SK-N-MC (cell line): ENCODE results near the gene AGAP6.
"Not testable (repeated sequence)": the region's sequence is repeated elsewhere in the genome, so short reads cannot be mapped to it uniquely, and the experiment has no call there.

Experiments
- EZH2 ChIP-seq: fragments of 200-600 bp; sonication (generic); IDR thresholded peaks from one replicate; pipeline ENCODE4 v1.6.1; 2017; ENCODE audit warnings: antibody characterized with exemption
- FOXP2 ChIP-seq: optimal IDR thresholded peaks from 2 replicates; pipeline ENCODE3; 2011; ENCODE audit warnings: mild to moderate bottlenecking, moderate library complexity; ENCODE audit not compliant: insufficient read depth; ENCODE audit errors: extremely low read length, control extremely low read depth
- POLR2AphosphoS5 ChIP-seq: IDR thresholded peaks from 2 replicates; pipeline ENCODE4 v1.6.1; 2012; ENCODE audit warnings: mild to moderate bottlenecking, low read depth, low read length, borderline replicate concordance

GRCh38 chr10:50056654-50057053, 68.4 kb downstream of the AGAP6 start:
- not testable (repeated sequence) for TF ChIP-seq EZH2, FOXP2, POLR2AphosphoS5
